Measurements from ENCODE around the gene GABRB1. TPM values are rescaled to one million over a fixed set of nuclear protein-coding genes. Genes with fewer than 3 reads are reported as not detected.

The GABRB1 gene
- total RNA-seq, 1 donor from 2014 or later = not detected

DNA sequence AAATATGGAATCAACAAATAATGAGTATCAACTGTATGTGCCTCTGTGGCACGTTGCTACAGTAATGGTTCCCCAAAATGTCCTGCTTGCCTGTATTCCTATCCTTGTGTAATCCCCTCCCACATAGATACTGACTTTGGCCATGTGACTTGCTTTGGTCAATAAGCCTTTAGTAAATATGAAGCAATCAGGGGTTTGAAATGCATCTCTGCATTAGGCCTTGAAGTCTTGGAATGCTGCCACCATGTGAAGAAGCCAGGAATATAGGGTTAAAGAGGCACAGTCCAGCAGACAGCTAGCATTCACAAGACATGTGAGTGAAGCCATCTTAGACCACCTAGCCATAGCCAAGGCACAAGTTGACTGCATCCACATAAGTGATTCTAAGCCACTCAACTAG is 190.9 kb downstream of the GABRB1 start:
- no peak overlapping the region for H3K27ac Mint-ChIP-seq
- H3K9me3 Mint-ChIP-seq = no peaks in the 10 kb centered on the region
- POLR2A ChIA-PET = no interaction called here
- TF ChIP-seq, protein P1, sequence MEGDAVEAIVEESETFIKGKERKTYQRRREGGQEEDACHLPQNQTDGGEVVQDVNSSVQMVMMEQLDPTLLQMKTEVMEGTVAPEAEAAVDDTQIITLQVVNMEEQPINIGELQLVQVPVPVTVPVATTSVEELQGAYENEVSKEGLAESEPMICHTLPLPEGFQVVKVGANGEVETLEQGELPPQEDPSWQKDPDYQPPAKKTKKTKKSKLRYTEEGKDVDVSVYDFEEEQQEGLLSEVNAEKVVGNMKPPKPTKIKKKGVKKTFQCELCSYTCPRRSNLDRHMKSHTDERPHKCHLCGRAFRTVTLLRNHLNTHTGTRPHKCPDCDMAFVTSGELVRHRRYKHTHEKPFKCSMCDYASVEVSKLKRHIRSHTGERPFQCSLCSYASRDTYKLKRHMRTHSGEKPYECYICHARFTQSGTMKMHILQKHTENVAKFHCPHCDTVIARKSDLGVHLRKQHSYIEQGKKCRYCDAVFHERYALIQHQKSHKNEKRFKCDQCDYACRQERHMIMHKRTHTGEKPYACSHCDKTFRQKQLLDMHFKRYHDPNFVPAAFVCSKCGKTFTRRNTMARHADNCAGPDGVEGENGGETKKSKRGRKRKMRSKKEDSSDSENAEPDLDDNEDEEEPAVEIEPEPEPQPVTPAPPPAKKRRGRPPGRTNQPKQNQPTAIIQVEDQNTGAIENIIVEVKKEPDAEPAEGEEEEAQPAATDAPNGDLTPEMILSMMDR (IDR thresholded peaks at IDR 0.05) = no peak
- DNase-seq (no peak), ATAC-seq (ENCODE audit: low read depth) (no peak)
- H3K27me3 Mint-ChIP-seq = peaks cover 6% of the 10 kb centered on the region
- H3K36me3 Mint-ChIP-seq (ENCODE audit: low read depth) = no peaks in the 10 kb centered on the region
- intact Hi-C loops (cut with micrococcal nuclease) = no loop called here
- H3K4me1 Mint-ChIP-seq = no peaks in the 10 kb centered on the region
- no peak overlapping the region for H3K4me3 Mint-ChIP-seq
- CTCF ChIA-PET = interaction anchor here (0.9 kb wide), 1 partner anchor 9 kb away, joined by 3 read pairs; no protein-coding TSS in a partner anchor

DNA sequence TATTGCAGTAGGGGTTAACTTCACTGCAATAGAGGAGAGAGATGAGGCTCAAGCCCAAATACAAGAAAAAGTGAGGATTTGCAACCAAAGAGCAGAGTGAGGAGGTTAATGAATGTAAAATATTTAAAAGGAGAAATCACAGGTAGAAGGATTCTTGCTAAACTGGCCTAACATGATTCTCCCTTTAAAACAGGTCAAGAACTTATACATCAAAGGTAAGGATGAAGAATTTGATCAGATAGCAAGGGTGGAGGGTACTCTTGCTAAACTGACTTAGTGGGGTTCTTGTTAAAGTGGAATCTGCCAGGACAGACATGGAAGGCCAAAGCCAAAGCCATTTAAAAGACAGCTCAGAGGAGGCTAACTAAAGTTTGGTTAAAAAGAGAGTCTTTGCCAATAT is 193.0 kb downstream of the GABRB1 start:
- DNase-seq (no peak), ATAC-seq (ENCODE audit: low read depth) (no peak)
- CTCF ChIA-PET = no interaction called here
- Mint-ChIP-seq H3K27ac (no peak overlapping the region), H3K36me3 (ENCODE audit: low read depth) (no peaks in the 10 kb centered on the region), H3K4me1 (no peaks in the 10 kb centered on the region), H3K9me3 (peaks cover 2% of the 10 kb centered on the region), H3K27me3 (peaks cover 6% of the 10 kb centered on the region), H3K4me3 (no peak overlapping the region)
- TF ChIP-seq, protein P1 (IDR thresholded peaks at IDR 0.05) = no peak
- intact Hi-C loops (cut with micrococcal nuclease) = no loop called here
- POLR2A ChIA-PET = no interaction called here

DNA sequence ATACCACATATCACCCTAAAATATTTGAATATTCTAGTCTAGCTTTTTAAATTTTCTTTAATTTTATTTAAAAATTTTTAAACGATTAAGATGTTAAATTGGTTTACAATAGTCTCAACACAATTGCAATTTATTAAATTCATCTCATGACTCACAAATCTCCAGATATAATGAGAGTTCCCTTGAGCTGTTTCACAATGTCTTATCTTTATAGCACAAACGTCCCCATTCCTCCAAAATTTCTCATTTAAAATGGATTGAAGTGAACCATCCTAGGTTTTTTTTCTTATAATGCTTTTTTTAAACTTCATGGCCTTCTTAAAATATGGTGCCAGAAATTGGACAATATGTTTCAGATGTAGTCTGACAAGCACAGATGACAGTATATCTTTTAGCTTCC is 204.4 kb downstream of the GABRB1 start:
- Mint-ChIP-seq H3K27me3 (no peaks in the 10 kb centered on the region), H3K4me1 (no peaks in the 10 kb centered on the region), H3K4me3 (no peak overlapping the region), H3K27ac (no peak overlapping the region), H3K9me3 (no peaks in the 10 kb centered on the region), H3K36me3 (ENCODE audit: low read depth) (no peaks in the 10 kb centered on the region)
- DNase-seq (no peak), ATAC-seq (ENCODE audit: low read depth) (no peak)
- intact Hi-C loops (cut with micrococcal nuclease) = no loop called here
- POLR2A ChIA-PET = no interaction called here
- CTCF ChIA-PET = no interaction called here
- TF ChIP-seq, protein P1 (IDR thresholded peaks at IDR 0.05) = no peak

DNA sequence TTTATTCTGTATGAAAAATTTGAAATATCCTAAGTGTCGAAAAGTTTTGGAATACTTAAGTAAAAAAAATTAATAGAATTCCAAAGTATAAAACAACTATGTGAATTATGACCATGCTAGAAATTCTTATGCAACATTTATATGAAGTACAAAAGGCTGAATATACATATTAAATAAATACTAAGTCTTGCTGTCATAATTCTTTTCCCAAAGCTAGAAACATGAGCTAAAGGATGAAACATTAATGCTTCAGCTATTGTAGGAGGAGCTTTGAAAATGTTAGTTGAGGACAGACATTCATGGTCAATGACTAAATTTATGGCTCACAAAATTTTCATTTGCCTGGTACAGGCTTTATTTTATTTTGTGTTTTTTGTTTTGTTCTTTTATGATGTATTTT is 207.3 kb downstream of the GABRB1 start:
- Mint-ChIP-seq H3K27me3 (no peaks in the 10 kb centered on the region), H3K9me3 (no peaks in the 10 kb centered on the region), H3K4me1 (no peaks in the 10 kb centered on the region), H3K36me3 (ENCODE audit: low read depth) (no peaks in the 10 kb centered on the region), H3K27ac (no peak overlapping the region), H3K4me3 (no peak overlapping the region)
- POLR2A ChIA-PET = no interaction called here
- CTCF ChIA-PET = no interaction called here
- no peak for ATAC-seq (ENCODE audit: low read depth)
- no peak for DNase-seq
- TF ChIP-seq, protein P1 (IDR thresholded peaks at IDR 0.05) = no peak
- intact Hi-C loops (cut with micrococcal nuclease) = no loop called here

DNA sequence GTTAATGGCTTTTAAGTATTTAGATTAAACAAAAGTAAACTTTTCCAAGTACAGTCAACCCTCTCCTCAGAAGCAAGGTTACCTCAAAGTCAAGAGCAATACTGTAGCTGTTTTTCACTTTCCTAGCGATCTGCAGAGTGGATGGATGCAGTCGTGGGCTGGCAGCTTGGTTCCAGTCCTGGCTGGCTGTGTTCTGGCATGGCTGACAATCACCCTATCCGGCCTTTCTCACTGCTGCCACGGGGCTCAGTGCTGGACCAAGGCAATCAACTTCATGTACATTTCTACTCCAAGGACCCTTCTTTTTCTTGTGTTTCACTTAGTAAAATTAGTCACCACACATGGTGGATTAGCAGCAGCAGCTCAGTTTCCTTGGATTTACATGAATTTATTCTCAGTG is 208.3 kb downstream of the GABRB1 start:
- ChIA-PET POLR2A (no interaction called here), CTCF (no interaction called here)
- ATAC-seq (ENCODE audit: low read depth) (no peak), DNase-seq (no peak)
- TF ChIP-seq, protein P1 (IDR thresholded peaks at IDR 0.05) = no peak
- no peaks in the 10 kb centered on the region for H3K27me3 Mint-ChIP-seq
- no peak overlapping the region for H3K27ac Mint-ChIP-seq
- H3K9me3 Mint-ChIP-seq = no peaks in the 10 kb centered on the region
- intact Hi-C loops (cut with micrococcal nuclease) = no loop called here
- H3K4me1 Mint-ChIP-seq = no peaks in the 10 kb centered on the region
- no peaks in the 10 kb centered on the region for H3K36me3 Mint-ChIP-seq (ENCODE audit: low read depth)
- no peak overlapping the region for H3K4me3 Mint-ChIP-seq

All from activated B cell treated with CpG ODN at 0.5 μM for 24 hours (primary cell).